ENCODE data around the gene HMBS.
"Not testable (repeated sequence)": the region's sequence is repeated elsewhere in the genome, so short reads cannot be mapped to it uniquely, and the experiment has no call there.

HMBS gene

GRCh38 chr11:119126675-119127268, 42.1 kb downstream of the HMBS start:
- Histone ChIP-seq H3K27me3 (ENCODE audit: insufficient read depth, low read length, poor library complexity, severe bottlenecking) (no peaks in the 10 kb centered on the region), H3K9ac (ENCODE audit: low read depth, low read length, poor library complexity, severe bottlenecking) (no peak overlapping the region), H2AFZ (ENCODE audit: low read length) (no peak overlapping the region), H3F3A (ENCODE audit: low read depth) (no peaks in the 10 kb centered on the region), H3K79me2 (ENCODE audit: insufficient read depth, low read length) (peaks cover 34% of the 10 kb centered on the region), H3K9me3 (ENCODE audit: insufficient read depth, low read depth, low read length) (no peaks in the 10 kb centered on the region), H3K4me1 (ENCODE audit: insufficient read depth, low read length, poor library complexity, severe bottlenecking) (peaks cover 18% of the 10 kb centered on the region), H4K20me1 (ENCODE audit: insufficient read depth, low read length, poor library complexity, severe bottlenecking) (peaks cover 8% of the 10 kb centered on the region), H3K4me3 (ENCODE audit: low read length, poor library complexity, severe bottlenecking) (no peak overlapping the region), H3K9me2 (replicated peaks; ENCODE audit: low read depth, low read length) (no peaks in the 10 kb centered on the region), H3K36me3 (ENCODE audit: insufficient read depth, low read length) (peaks cover 6% of the 10 kb centered on the region; the same call in 1 of the 2 replicates), H3K4me2 (ENCODE audit: low read depth, low read length, poor library complexity, severe bottlenecking) (peak overlapping the region; percentile 51)
- TF ChIP-seq, protein P1, sequence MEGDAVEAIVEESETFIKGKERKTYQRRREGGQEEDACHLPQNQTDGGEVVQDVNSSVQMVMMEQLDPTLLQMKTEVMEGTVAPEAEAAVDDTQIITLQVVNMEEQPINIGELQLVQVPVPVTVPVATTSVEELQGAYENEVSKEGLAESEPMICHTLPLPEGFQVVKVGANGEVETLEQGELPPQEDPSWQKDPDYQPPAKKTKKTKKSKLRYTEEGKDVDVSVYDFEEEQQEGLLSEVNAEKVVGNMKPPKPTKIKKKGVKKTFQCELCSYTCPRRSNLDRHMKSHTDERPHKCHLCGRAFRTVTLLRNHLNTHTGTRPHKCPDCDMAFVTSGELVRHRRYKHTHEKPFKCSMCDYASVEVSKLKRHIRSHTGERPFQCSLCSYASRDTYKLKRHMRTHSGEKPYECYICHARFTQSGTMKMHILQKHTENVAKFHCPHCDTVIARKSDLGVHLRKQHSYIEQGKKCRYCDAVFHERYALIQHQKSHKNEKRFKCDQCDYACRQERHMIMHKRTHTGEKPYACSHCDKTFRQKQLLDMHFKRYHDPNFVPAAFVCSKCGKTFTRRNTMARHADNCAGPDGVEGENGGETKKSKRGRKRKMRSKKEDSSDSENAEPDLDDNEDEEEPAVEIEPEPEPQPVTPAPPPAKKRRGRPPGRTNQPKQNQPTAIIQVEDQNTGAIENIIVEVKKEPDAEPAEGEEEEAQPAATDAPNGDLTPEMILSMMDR (conservative IDR thresholded peaks at IDR 0.05; ENCODE audit: low read length), result no peak
- TF ChIP-seq EZH2phosphoT487 (IDR thresholded peaks at IDR 0.05; ENCODE audit: borderline replicate concordance), result no peak

DNA sequence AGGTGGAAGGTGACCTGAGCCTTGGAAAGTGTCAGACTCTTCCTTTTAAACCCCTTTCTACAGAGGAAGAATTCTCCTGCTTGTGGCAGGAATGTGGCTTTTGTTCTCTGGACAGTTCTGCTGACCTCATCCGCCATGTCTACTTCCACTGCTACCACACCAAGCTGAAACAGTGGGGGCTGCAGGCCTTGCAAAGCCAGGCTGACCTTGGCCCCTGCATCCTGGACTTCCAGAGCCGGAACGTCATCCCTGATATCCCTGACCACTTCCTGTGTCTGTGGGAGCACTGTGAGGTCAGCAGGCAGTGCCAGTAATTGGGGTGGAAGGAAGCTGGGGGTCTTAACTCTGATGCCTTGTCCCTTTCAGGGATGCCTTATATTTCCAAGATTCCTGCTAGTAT, 46.0 kb downstream of the HMBS start:
- H3K36me3 ChIP-seq (ENCODE audit: insufficient read depth, low read length), result peaks cover 27% of the 10 kb centered on the region; the same call in 1 of the 2 replicates
- H3K4me1 ChIP-seq (ENCODE audit: insufficient read depth, low read length, poor library complexity, severe bottlenecking), result peaks cover 5% of the 10 kb centered on the region
- H3K27me3 ChIP-seq (ENCODE audit: insufficient read depth, low read length, poor library complexity, severe bottlenecking), result no peaks in the 10 kb centered on the region
- no peaks in the 10 kb centered on the region for H3K9me3 ChIP-seq (ENCODE audit: insufficient read depth, low read depth, low read length)
- no peaks in the 10 kb centered on the region for H4K20me1 ChIP-seq (ENCODE audit: insufficient read depth, low read length, poor library complexity, severe bottlenecking)
- TF ChIP-seq, protein P1 (conservative IDR thresholded peaks at IDR 0.05; ENCODE audit: low read length), result no peak
- TF ChIP-seq EZH2phosphoT487 (IDR thresholded peaks at IDR 0.05; ENCODE audit: borderline replicate concordance), result no peak
- H3K9ac ChIP-seq (ENCODE audit: low read depth, low read length, poor library complexity, severe bottlenecking), result no peak overlapping the region
- no peak overlapping the region for H3K4me3 ChIP-seq (ENCODE audit: low read length, poor library complexity, severe bottlenecking)
- H3K79me2 ChIP-seq (ENCODE audit: insufficient read depth, low read length), result peaks cover 3% of the 10 kb centered on the region
- H3F3A ChIP-seq (ENCODE audit: low read depth), result no peaks in the 10 kb centered on the region
- no peak overlapping the region for H3K4me2 ChIP-seq (ENCODE audit: low read depth, low read length, poor library complexity, severe bottlenecking)
- no peak overlapping the region for H2AFZ ChIP-seq (ENCODE audit: low read length)
- H3K9me2 ChIP-seq (replicated peaks; ENCODE audit: low read depth, low read length), result no peaks in the 10 kb centered on the region

- peaks cover 27% of the 10 kb centered on the region; the same call in 1 of the 2 replicates for H3K36me3 ChIP-seq (ENCODE audit: insufficient read depth, low read length)
- no peaks in the 10 kb centered on the region for H4K20me1 ChIP-seq (ENCODE audit: insufficient read depth, low read length, poor library complexity, severe bottlenecking)
- H3K27me3 ChIP-seq (ENCODE audit: insufficient read depth, low read length, poor library complexity, severe bottlenecking), result no peaks in the 10 kb centered on the region
- no peak overlapping the region for H2AFZ ChIP-seq (ENCODE audit: low read length)
- H3K4me3 ChIP-seq (ENCODE audit: low read length, poor library complexity, severe bottlenecking), result no peak overlapping the region
- no peak for TF ChIP-seq EZH2phosphoT487 (IDR thresholded peaks at IDR 0.05; ENCODE audit: borderline replicate concordance)
- TF ChIP-seq, protein P1 (conservative IDR thresholded peaks at IDR 0.05; ENCODE audit: low read length), result peak; percentile 73
- no peak overlapping the region for H3K9ac ChIP-seq (ENCODE audit: low read depth, low read length, poor library complexity, severe bottlenecking)
- H3F3A ChIP-seq (ENCODE audit: low read depth), result no peaks in the 10 kb centered on the region
- H3K9me2 ChIP-seq (replicated peaks; ENCODE audit: low read depth, low read length), result no peaks in the 10 kb centered on the region
- no peaks in the 10 kb centered on the region for H3K9me3 ChIP-seq (ENCODE audit: insufficient read depth, low read depth, low read length)
- H3K4me1 ChIP-seq (ENCODE audit: insufficient read depth, low read length, poor library complexity, severe bottlenecking), result no peaks in the 10 kb centered on the region
- H3K79me2 ChIP-seq (ENCODE audit: insufficient read depth, low read length), result no peaks in the 10 kb centered on the region
- no peak overlapping the region for H3K4me2 ChIP-seq (ENCODE audit: low read depth, low read length, poor library complexity, severe bottlenecking)
Measured at GRCh38 chr11:119134389-119134978, 49.8 kb downstream of the HMBS start.

DNA sequence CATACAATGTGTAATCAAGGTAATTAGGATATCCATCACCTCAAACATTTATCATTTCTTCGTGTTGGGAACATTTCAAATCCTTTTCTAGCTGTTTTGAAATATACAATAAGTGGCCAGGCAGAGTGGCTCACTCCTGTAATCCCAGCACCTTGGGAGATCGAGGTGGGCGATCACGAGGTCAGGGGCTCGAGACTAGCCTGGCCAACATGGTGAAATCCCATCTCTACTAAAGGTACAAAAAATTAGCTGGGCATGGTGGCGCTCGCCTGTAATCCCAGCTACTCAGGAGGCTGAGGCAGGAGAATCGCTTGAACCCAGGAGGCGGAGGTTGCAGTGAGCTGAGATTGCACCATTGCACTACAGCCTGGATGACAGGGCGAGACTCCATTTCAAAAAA, 54.6 kb downstream of the HMBS start:
- not testable (repeated sequence) for H3K9me2 ChIP-seq (replicated peaks; ENCODE audit: low read depth, low read length); H3K4me1 ChIP-seq (ENCODE audit: insufficient read depth, low read length, poor library complexity, severe bottlenecking); H3K4me2 ChIP-seq (ENCODE audit: low read depth, low read length, poor library complexity, severe bottlenecking)

More for the DNA sequence above, 54.6 kb downstream of the HMBS start:
- H3K79me2 ChIP-seq (ENCODE audit: insufficient read depth, low read length); H2AFZ ChIP-seq (ENCODE audit: low read length); H3F3A ChIP-seq (ENCODE audit: low read depth); H4K20me1 ChIP-seq (ENCODE audit: insufficient read depth, low read length, poor library complexity, severe bottlenecking); H3K27me3 ChIP-seq (ENCODE audit: insufficient read depth, low read length, poor library complexity, severe bottlenecking); H3K36me3 ChIP-seq (ENCODE audit: insufficient read depth, low read length); H3K9me3 ChIP-seq (ENCODE audit: insufficient read depth, low read depth, low read length); H3K4me3 ChIP-seq (ENCODE audit: low read length, poor library complexity, severe bottlenecking); H3K9ac ChIP-seq (ENCODE audit: low read depth, low read length, poor library complexity, severe bottlenecking): not testable (repeated sequence)

Data from Loucy (cell line).